NCI-H82 (cell line): ENCODE results near the gene BBIP1.

Source experiments
- DNase-seq: peaks from one replicate; lab custom pipeline; 2025; lab: John Stamatoyannopoulos, UW

Gene BBIP1, protein sequence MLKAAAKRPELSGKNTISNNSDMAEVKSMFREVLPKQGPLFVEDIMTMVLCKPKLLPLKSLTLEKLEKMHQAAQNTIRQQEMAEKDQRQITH

DNA sequence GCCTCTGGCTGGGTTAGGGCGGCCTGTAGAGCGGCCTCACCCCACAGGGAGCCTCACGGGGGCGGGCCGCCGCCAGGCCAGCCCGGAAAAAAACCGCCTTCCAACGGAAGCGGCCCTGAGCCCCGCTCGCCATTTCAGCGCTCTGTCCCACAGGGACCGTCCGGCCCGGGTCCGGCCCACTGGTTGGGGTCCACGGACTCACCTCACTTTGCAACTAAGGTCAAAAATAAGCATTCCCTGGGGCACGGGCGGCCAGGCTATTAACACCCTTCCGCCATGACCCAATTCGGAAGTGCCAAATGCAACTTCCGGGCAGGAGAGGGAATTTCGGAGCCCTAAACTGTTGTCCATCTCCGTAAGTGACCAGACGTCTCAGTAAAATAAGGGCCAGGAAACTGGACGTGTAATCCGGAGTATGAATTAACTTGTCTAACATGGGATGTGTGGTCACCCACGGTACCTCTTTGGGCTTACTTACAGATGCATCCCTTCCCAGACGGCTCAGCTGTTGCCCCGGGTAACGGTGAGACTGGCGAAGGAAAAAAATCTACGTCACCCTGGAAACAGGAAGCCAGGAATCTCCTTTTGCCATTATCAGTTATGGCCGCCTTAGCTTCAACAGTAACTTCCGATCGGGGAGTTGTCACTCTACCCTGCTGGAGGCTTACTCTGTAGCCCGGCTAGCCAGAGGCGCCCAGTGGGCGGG, at the start of gene BBIP1:
BBIP1 (minus strand) TSS at position 538 of the 706 bp plus-strand sequence. CDS start 1,023 bp downstream, outside the sequence.
- peak; percentile 99 for DNase-seq

DNA sequence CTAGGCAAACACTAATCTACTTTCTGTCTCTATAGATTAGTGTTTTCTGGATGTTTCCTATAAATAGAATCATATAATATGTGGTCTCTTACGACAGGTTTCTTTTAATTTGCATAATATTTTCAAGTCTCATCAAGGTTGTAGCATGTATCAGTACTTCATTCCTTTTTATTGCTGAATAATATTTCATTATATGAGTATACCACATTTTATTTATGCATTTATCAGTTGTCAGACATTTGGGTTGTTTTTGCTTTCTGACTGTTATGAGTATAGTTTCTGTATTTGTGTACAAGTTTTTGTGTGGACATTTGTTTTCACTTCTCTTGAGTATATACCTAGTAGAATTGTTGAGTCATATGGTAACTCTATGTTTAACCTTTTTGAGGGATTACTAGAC, 48.7 kb upstream of the BBIP1 start:
- no peak for DNase-seq

DNA sequence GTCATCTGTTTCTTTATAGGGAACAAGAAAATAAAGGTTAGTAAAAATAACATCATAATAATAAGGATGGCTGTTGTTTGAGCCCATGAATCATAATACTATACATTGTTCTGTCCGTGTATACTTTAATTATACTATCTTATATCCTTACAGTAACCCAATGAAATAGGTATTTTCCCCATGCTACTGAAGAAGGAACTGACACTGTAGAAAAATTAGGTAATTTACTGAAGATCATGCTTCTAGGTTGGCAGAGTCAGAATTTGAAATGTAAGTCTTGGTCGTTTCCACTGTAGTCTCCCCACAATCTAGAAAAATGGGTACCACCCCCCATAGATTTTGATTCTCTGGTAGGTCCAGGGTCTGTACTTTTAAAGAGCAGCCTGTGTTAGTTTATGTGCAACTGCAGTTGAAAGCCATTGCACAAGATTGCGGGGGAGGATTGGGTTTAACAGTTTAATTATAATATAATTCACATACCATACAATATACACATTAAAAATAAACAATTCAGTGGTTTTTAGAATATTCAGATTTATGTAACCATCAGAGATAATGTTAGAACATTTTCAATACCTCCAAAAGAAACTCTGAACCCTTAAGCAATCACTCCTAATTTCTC, 48.1 kb upstream of the BBIP1 start:
- DNase-seq, result no peak

DNA sequence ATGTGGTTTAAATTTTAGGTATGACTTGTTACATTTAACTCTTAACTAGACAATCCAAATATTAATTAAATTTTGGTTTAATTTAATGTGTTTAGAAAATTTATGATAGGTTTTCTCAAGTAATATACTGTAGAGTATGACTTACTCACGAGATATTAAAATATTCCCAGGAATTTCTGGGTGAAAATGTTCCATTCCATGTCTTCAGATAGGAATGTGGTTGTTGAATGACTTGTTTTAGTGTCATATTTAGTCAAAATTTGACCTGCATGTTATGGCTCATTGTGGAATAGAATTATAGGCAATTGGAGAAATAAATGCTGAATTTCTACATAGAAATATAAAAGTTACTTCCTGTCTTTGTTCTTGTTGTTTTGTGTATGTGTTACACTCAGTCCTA, 47.2 kb upstream of the BBIP1 start:
- no peak for DNase-seq

DNA sequence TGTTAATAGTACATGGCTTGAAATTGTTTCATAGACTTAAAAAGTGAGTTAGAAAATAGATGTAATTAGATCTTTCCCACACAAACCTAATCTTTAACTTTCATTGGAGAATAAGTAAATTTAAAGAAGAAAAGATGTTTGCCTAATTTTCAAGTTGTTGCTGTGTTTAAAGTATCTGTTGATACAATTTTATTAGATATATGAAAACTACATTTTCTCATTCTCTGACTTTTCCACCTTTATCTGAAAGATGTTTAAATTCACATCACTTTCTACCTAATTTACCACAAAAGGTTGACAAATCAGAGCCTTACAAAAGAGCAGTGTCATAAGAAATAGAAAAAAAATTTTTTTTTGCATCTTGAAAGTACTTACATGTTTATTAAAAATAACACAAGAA, 46.2 kb upstream of the BBIP1 start:
- DNase-seq, result no peak

DNA sequence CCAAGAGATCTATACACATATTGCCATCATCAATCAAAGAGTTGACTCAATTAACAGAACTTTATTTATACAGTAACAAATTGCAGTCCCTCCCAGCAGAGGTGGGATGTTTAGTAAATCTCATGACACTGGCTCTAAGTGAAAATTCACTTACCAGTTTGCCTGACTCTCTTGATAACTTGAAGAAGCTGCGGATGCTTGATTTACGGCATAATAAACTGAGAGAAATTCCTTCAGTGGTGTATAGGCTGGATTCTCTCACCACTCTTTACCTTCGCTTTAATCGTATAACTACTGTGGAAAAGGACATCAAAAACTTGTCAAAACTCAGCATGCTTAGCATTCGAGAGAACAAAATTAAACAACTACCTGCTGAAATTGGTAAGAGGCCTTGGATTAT, 45.7 kb upstream of the BBIP1 start:
- DNase-seq, result no peak

DNA sequence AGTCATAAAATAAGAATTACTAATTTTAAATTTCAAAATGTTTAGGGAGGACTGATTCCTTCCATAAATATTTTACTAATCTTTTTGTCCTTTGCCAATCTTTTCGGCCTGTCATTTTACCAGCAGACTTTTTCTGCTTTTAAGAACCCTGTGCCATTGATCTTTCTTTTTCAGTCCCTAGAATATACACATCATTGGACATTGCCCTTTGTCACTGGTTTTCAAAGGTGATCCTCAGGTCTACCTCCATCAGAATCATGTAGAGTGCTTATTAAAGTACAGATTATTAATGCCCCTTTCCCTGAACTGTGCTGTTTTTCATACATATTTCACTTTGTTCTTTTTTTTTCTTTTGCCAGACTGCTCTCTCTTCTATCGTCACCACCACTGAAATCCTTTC, 44.2 kb upstream of the BBIP1 start:
- DNase-seq, result no peak

DNA sequence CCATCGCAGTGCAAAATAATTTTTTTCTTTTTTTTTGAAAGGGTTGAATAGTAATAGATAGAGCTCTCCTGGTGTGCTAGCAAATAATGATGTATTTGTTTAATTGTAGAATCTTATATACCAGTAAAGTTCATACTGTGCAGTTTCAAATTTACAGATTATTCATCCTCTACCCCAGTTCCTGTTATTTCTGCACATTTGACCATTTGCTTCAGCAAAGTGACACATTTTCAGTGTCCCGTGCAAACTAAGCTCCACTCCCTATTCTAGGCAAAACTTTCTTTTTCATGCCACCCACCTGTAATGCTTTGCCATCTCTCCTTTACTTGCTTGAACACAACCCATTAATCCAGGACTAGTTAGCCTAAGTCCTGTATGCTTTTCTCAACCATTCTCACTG, 43.5 kb upstream of the BBIP1 start:
- DNase-seq, result no peak

DNA sequence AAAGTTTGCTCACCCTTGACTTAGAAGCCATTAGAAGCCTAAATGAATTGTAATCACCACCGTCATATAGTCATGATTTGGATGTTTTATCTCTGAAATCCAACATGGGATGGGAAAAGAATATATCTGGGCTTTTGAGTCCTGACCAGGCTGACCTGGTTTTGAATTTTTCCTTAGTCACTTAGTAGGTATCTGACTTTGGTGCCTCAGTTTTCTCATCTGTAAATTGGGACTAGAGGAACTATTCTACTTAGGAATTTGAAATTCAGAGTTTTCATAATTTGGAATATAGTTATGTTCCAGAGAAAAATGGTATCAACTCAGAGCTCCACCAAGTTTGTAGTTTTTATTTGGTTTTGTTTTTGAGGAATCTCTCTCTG, 41.3 kb upstream of the BBIP1 start:
- no peak for DNase-seq

DNA sequence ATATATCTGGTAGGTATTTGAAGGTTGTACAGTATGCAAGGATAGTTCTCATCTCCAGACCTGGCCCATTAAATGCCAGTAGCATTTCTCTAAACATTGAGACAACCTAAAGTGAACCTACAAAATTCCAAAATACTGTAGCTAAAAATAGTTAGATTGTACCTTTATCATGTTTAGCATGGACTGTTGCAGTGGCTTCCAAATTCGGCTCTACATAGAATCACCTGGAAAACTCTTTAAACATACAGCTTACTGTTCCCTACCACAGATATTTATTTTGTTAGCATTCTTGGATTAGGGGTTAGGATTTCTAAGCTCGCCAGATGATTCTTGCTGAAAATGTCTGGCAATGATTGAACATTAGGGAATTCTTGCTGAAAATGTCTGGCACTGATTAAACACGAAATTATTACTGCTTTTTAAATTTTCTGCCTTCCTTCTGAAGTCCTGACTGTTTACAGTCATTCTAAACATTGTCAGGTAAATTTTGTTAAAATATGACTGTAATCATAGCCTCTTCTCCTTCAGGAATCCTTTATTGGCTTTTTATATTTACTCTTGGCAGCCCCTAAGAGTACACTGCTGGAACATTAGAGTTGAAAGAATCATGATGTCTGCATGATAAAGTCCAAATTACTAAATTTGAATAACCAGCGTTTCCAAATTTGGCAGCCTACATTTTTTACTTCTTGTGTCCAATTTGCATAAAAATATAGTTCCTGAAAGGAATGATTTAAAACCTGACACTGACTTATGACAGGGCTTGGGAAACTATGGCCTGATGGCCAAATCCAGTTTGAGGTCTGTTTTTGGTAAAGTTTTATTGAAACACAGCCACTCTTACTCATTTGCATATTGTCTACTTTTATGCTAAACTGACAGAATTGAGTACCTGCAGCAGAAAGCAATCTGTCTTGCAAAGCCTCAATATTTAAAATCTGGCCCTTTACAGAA, 40.7 kb upstream of the BBIP1 start:
- DNase-seq, result no peak

DNA sequence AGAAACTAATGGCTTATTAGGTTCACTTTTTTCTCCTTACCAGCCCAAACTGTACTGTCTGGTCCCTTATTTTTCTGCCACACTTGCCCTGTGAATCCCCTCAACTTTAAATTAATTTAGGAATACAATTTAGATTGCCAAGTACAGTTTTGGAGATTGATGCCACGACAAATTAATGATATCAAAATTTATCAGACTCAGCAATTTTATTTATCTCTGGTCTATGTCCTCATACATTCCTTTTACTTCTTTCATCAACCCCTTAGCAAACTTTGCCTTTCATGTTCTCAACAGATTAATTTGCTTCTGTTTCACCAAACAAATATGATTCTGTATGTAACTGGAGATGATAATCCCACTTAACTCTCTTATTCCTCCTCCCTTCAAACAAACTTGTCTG, 38.6 kb upstream of the BBIP1 start:
- DNase-seq, result no peak

DNA sequence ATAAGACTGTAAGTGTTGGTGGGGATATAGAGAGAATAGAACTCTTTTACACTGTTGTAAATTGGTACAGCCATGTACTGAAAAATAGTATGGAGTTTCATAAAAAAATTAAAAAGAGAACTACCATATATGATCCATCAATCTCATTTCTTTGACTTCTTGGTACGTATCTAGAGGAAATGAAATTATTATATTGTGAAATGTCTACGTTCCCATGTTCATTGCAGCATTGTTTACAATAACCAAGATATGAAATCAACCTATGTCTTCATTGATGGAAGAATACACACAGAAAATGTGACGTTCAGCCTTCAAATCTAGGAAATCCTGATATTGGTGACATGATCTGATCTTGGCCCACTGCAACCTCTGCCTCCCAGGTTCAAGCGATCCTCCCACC, 32.4 kb upstream of the BBIP1 start:
- no peak for DNase-seq

DNA sequence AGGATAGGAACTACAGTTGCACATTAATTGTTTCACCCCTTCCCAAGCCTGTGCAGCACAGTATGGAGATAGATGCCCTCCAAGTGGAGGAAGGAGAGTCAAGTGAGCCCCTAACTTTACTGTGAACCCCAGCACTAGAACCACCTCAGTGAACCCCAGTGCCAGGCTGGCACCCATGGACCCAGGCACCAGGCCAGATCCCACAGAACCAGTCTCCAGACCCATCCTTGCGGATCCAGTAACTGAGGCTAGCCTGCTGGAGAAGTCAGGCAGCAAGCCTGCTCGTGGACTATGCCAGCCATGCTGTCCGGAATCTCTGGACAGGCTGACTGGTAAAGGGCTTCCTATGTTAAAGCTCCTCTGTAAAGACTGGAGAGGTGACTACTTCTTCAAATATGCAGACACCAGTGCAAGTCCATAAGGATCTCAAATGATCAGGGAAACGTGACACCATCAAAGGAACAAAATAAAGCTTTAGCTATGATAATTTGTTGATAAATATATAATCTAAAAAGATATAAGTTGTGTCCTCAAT, 28.1 kb upstream of the BBIP1 start:
- DNase-seq, result no peak

DNA sequence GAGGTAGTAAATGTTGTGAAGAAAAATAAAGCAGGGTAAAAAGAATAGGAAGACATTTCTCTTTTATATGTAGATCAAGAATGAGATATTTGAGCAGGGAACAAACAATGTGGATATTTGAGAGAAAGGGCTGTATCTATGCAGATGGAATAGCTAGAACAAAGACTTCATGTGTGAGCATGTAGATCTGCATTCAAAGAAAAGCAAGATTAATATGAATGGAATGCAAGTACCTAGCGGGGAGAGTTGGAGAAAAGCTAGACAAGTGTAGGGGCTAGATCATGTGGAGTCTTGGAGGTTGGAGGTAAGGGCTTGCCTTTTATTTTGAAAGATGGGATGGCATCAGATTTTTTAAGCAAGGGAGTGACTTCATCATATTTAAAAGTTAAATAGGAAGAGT, 27.5 kb upstream of the BBIP1 start:
- DNase-seq, result no peak

DNA sequence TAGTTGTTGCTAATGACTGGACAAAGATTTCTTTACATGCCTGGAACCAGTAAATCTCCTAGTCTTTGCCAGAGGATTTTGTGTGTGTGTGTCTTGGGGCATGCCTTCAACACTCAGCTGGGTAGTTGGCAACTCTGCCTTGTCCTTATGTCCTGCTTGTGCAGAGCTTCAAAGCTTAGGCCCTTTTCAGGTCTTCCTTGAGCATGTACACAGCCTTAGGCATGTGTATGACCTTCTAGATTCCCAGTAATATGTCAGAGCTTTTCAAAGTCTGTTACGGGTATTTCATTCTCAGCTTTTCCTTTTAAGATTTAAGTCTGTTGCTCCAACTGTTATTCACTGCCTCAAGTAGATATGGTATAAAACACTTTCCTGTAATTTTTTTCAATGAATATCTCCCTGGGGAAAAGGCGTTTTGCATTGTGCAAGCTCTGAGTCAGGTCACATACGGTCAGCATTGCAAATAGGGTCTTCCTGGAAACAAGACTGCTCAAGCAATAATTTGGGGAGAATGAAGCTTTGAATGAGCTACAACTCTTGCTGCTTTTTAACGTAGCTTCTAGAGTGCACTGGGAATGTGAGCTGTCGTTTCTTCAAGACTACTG, 25.9 kb upstream of the BBIP1 start:
- no peak for DNase-seq

DNA sequence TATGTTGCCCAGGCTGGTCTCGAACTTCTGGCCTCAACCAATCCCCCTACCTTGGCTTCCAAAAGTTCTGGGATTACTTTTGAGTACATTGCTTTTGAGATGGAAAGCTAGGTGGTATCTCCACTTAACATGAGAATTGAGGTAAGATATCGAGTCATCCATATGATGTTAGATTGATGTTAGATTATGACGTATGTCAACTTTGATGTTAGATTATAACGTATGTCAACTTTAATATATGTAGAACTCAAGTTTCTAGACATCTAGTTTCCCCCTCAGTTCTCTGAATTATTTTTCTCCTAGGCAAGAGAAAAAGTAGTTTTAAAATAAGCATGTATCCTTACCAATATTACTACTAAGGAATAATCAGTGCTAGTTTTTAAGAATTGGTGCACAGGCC, 20.4 kb upstream of the BBIP1 start:
- DNase-seq, result no peak

DNA sequence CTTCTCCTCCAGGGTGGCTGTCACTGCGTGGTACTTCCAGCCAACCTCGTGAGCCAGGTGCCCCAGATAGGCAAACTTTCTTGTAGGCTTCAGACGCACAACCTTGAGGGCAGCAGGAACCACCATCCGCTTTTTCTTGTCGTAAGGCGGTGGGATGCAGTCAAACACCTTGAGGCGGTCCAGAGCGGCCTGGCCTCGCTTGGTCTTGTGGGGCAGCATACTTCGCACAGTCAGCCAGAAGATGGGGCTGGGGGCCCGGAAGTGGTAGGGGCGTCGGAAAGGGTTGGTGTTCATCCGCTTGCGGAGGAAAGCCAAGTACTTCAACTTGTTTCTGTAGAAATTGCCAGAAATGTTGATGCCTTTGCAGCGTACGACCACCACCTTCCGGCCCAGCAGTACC, 17.8 kb upstream of the BBIP1 start:
- no peak for DNase-seq

DNA sequence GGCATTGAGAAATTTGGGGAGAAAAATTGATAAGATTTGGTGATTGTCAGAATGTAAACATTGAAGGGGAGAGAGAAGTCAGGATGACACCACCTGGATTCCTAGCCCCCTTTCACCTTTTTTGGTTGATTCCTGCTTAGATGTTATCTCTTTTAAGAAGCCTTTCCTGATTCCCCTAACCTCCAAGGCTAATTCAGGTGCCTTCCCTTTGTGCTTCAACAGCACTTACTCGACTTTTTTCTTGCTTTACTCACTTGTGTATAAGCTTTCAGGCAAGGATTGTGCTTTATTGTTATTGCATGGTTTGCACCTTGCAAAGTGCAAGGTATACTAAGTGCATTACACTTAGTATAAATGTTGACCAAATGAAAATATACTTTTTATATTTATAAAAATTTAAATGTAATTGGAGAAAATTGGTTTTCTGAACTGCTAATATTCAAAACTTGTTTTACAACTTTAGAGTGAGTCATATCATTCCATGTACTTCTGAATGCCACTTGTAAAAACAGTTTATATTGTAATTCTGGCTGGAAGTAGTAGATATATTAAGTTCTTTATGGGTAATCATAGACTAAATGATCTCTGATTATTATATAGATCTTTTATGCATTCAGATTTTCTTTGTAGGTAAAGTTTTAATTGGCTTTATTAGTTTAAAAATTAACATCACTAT, 13.7 kb upstream of the BBIP1 start:
- DNase-seq, result no peak

DNA sequence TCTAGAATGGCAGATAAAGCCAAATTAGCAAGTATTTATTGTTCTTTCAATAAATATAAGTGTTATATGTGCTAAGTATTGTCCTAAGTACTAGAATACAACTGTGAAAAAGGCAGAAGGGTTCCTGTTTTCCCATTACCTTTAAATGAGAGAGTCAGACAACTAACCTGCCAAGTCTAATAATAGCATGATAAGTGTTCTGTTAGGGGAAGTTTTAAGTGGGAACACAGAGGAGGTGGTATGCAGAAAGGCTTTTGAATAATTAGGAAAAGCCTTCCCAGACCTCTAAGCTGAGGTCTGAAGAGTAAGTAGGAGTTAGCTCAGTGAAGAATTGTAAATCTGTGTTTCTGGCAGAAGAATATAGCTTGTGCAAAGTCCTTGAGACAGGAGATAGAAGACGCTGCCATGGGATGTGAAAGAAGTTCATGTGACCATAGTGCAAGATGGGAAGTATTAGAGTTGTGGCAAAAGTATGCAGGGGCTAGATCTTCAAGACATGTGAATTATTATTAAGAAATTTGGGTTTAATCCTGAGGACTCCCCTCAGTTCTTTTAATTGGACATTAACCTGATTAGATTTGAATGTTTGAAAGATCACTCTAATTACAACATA, 12.9 kb upstream of the BBIP1 start:
- peak; percentile 11 for DNase-seq

DNA sequence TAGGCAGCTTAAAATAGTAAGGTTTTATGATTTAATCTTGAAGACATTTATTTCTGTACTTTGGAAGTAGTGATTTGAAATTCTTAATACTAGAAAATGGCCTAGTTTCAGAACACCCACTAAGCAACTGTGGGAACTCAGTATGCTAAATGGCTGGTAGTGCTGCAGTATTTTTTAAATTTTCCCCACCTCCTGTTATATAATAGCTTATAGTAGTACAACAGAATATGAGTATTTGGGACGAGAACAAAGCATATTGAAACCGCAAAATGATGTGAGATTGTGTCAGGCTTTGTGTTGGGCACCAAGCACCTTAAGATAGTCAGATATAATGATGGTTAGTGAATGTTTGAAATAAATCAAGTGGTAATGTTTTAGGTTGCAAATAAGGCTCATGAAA, 8.5 kb upstream of the BBIP1 start:
- no peak for DNase-seq

DNA sequence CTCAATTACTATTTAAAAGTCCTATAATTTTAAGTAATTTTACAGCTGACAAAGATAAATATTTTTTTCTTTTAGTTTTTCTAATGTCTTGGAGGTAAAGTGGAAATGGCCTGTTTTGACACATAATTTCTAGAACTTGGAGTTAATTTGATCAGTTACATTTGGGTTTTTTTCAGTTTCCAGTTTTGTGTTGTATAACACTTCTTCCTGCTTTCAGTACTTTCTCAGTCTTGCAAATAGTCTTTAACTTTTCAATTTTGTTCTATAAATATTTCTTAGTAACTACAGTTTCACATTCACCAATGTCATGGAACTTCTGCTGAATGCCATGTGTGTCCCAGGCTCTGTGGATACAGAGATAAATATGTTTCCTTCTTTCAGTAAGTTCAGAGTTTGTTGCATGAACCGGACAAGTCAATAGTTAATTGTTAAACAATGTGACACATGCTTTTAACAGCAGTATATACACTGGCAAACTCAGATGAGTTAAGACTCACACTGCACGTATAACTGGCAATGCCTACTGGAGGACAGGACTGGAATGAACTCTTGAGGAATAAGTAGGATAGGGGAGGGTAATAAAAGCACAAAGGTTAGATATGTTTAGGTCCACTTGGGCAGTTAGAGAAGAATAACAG, 5.0 kb upstream of the BBIP1 start:
- DNase-seq, result no peak
